PFSK-1 (cell line): ENCODE results near the gene SPAG5.

Experiments
- REST ChIP-seq, 2 experiments: IDR thresholded peaks; 2 replicates each; pipeline versions ENCODE4 v1.6.1 to v1.8.0; 2011 to 2012; ENCODE audit warnings: low read depth in 2 of 2, low read length in 2 of 2, control low read depth in 1 of 2, inconsistent platforms in 1 of 2, mild to moderate bottlenecking in 1 of 2, moderate library complexity in 1 of 2; ENCODE audit not compliant: insufficient read depth in 1 of 2
- SIN3A ChIP-seq: IDR thresholded peaks from 2 replicates; pipeline ENCODE4 v1.6.1; 2012; ENCODE audit warnings: mild to moderate bottlenecking, low read length, moderate library complexity, borderline replicate concordance; ENCODE audit not compliant: insufficient read depth
- TAF1 ChIP-seq: IDR thresholded peaks from 2 replicates; pipeline ENCODE4 v1.6.1; 2012; ENCODE audit warnings: low read length, control low read depth, borderline replicate concordance; ENCODE audit not compliant: insufficient read depth

- TF ChIP-seq REST (IDR thresholded peaks at IDR 0.05; ENCODE audit: insufficient read depth in 1 of 2, low read depth in 2 of 2, low read length in 2 of 2) (no peak), SIN3A (no peak), TAF1 (no peak)
Observed at GRCh38 chr17:28646039-28646754, 47.4 kb upstream of the SPAG5 start.
